ENCODE measurements around the gene LGALS14. TPM values are rescaled to one million over a fixed set of nuclear protein-coding genes. Genes with fewer than 3 reads are reported as not detected.

LGALS14 gene
- total RNA-seq, 1 donor from 2014 or later = not detected

DNA sequence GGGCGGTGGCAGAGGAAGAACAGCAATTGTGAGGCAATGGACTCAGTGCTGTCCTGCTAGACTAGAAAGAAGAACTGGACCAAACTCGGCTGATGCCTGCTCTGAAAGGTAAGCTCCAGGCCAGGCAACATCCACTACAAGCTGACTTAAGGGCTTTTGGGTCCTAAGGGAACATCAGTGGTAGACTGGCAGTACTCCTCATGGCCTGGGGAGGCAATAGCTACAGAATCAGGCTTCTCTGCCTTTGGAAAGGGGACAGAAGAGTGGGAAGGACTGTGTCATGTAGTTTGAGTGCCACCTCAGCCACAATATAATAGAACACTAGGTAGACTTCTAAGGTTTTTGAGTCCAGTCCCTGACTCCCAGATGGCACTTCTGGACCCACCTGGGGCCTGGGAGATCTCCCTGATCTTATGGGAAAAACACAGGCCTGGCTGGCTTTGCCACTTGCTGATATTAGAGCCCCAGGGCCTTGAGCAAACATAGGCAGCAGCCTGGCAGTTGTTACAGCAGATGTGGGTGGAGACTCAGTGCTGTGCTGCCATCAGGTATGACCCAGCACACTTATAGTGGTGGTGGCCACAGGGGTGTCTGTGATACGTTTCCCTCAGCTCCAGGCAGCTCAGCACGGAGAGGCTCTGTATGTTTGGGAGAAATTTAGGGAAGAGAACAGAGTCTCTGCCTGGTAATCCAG lies 42.7 kb downstream of the LGALS14 start:
- no peak for DNase-seq (ENCODE audit: low spot score)

DNA sequence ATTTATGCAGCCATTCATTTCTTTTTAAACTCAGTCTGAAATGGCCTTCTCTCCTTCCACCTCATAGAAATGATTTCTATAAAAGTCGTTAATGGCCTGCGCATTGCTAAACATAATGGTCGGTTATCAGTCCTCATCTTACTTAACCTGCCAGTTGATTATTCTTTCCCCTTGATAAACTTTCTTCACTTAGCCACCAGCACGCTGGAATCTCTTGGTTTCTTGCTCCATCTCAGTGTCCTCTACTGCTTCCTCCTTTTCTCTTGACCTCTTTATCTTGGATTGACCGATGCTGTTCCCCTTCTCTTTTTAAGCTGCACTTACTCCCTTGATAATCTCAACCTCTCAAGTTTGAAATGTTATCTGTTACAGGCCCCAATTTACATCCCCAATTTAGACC lies 45.7 kb downstream of the LGALS14 start:
- DNase-seq (ENCODE audit: low spot score) = no peak

DNA sequence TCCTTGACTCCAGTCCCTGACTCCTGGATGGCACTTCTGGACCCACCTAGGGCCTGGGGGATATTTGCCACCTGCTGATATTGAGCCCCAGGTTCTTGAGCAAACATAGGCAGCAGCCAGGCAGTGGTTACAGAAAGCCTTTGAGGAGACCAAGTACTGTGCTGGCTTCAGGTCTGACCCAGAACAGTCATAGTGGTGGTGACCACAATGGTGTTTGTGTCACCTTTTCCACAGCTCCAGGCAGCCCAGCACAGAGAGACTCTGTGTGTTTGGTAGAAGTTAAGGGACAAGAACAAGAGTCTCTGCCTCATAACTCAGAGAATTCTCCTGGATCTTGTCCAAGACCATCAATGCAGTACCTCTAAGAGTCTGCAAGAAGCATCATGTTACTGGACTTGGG lies 48.1 kb downstream of the LGALS14 start:
- no peak for DNase-seq (ENCODE audit: low spot score)

- DNase-seq (ENCODE audit: low spot score) = no peak
These were observed 48.5 kb downstream of the LGALS14 start for GRCh38 chr19:39752795-39753194.

- DNase-seq (ENCODE audit: low spot score) = no peak
These were observed 50.3 kb downstream of the LGALS14 start for GRCh38 chr19:39754544-39754943.

DNA sequence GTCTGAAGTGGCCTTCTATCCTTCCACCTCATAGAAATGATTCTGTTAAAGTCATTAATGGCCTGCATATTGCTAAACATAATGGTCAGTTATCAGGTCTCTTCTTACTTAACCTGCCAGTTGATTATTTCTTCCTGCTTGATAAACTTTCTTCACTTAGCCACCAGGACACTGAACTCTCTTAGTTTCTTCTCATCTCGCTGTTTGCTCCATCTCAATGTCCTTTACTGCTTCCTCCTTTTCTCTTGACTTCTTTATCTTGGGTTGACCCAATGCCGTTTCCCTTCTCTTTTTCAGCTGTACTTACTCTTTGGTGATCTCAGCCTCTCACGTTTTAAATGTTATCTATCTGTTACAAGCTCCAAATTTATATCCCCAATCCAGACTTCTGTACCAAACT lies 50.7 kb downstream of the LGALS14 start:
- DNase-seq (ENCODE audit: low spot score) = no peak

Other genes starting within 250 kb of the LGALS14 start
- gene TIMM50, start 223.6 kb upstream of the LGALS14 start, total RNA-seq = 58.4 TPM
- gene DLL3, start 205.5 kb upstream of the LGALS14 start, total RNA-seq = not detected
- not detected for gene SELENOV, start 189.3 kb upstream of the LGALS14 start, total RNA-seq
- gene EID2B, start 171.6 kb upstream of the LGALS14 start, total RNA-seq = 2.1 TPM
- gene EID2, start 164.3 kb upstream of the LGALS14 start, total RNA-seq = 12.7 TPM
- gene LGALS13, start 102.0 kb upstream of the LGALS14 start, total RNA-seq = not detected
- gene LGALS16, start 48.6 kb upstream of the LGALS14 start, total RNA-seq = not detected
- gene CLC, start 33.5 kb downstream of the LGALS14 start, total RNA-seq = not detected
- gene LEUTX, start 74.4 kb downstream of the LGALS14 start, total RNA-seq = not detected
- 8.8 TPM for gene DYRK1B, start 129.7 kb downstream of the LGALS14 start, total RNA-seq
- 121 TPM for gene FBL, start 141.9 kb downstream of the LGALS14 start, total RNA-seq
- 108 TPM for gene FCGBP, start 230.2 kb downstream of the LGALS14 start, total RNA-seq

Measured in mesenteric fat pad (tissue), 1 donor.